ENCODE results near the gene NCBP2L. TPM values are rescaled to one million over a fixed set of nuclear protein-coding genes. Genes with fewer than 3 reads are reported as not detected.

NCBP2L gene
- total RNA-seq, 4 donors from 2014 or later = not detected

DNA sequence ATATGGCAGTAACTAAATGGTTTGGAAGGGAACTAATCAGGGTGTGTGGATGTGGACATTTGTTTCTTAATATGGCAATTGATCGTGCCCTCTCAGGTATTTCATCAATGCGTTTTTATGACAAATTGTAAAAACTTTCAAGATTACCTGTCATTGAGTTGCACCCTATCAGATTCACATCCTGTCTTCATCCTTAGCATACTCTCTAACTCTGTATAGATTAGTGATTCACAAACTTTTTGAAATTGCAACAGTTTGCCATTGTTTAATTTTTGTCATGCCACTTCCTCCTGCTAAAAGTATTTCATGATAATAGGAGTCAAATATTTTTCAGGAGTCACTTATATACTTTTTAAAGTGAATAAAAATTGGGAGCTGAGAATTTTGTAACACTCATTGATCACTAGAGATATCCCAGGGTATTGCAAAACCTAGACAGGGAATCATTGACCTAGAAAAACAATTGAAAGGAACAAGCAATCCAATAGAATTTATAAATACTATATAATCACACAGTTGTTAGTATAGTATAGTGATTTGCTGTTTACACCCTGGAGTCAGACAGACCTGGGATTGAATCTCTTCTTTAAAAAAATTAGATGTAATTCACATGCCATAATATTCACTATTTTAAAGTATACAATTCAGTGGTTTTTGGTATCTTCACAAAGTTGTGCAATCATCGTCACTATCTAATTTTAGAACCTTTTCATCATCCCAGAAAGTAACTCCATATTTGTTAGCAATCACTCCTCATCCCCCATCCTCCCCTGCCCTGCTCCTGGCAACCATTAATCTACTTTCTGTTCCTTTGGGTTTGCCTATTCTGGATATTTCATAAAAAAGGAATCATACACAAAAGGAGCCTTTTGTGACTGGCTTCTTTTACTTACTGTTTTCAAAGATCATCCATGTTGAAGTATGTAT, 57.0 kb downstream of the NCBP2L start:
- 80% methylated on average over 3 of the region's 3 CpGs for WGBS
- Histone ChIP-seq H3K4me3 (no peak overlapping the region), H3K9me3 (no peaks in the 10 kb centered on the region), H3K4me1 (peaks cover 0 to 15% (median 6%) of the 10 kb centered on the region in 4 donors), H3K27ac (replicated peaks in 1 of 4) (no peak overlapping the region), H3K36me3 (no peaks in the 10 kb centered on the region), H3K27me3 (no peaks in the 10 kb centered on the region)
- intact Hi-C loops (cut with DNase I) = no loop called here
- no peak for DNase-seq (ENCODE audit: extremely low spot score)
- TF ChIP-seq, protein P1, sequence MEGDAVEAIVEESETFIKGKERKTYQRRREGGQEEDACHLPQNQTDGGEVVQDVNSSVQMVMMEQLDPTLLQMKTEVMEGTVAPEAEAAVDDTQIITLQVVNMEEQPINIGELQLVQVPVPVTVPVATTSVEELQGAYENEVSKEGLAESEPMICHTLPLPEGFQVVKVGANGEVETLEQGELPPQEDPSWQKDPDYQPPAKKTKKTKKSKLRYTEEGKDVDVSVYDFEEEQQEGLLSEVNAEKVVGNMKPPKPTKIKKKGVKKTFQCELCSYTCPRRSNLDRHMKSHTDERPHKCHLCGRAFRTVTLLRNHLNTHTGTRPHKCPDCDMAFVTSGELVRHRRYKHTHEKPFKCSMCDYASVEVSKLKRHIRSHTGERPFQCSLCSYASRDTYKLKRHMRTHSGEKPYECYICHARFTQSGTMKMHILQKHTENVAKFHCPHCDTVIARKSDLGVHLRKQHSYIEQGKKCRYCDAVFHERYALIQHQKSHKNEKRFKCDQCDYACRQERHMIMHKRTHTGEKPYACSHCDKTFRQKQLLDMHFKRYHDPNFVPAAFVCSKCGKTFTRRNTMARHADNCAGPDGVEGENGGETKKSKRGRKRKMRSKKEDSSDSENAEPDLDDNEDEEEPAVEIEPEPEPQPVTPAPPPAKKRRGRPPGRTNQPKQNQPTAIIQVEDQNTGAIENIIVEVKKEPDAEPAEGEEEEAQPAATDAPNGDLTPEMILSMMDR (IDR thresholded peaks at IDR 0.05) = no peak
- TF ChIP-seq POLR2A (IDR thresholded peaks at IDR 0.05; ENCODE audit: low read depth) (no peak), EP300 (IDR thresholded peaks at IDR 0.05) (no peak), POLR2AphosphoS5 (IDR thresholded peaks at IDR 0.05) (no peak)

DNA sequence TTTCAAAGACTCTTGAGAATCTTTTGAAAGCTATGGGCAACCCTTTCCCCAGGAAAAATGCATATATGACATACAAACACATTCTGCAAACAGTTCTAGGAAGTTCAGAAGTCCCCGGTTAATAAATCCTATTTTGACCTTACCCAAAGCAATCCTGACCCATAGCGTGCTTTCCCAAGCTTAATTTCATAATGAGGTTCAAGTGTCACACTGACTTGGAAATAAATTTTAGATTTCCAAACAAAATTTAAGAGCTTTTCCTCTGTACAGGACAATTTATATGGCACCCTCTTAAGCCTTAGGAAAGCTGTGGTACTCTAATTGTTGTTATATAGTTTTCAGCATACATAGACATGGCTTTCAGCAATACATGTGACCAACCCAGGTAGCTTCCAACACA, 59.4 kb downstream of the NCBP2L start:
- no peak overlapping the region for H3K27ac ChIP-seq (replicated peaks in 1 of 4)
- DNase-seq (ENCODE audit: extremely low spot score) = no peak
- WGBS = 71% methylated on average over 2 of the region's 2 CpGs
- peaks cover 3 to 9% (median 6%) of the 10 kb centered on the region in 4 donors for H3K36me3 ChIP-seq
- intact Hi-C loops (cut with DNase I) = no loop called here
- H3K9me3 ChIP-seq = no peaks in the 10 kb centered on the region
- H3K27me3 ChIP-seq = no peaks in the 10 kb centered on the region
- TF ChIP-seq POLR2A (IDR thresholded peaks at IDR 0.05; ENCODE audit: low read depth) = no peak
- TF ChIP-seq, protein P1 (IDR thresholded peaks at IDR 0.05) = no peak
- no peak for TF ChIP-seq POLR2AphosphoS5 (IDR thresholded peaks at IDR 0.05)
- TF ChIP-seq EP300 (IDR thresholded peaks at IDR 0.05) = no peak
- H3K4me1 ChIP-seq = peaks cover 0 to 10% (median 2%) of the 10 kb centered on the region in 4 donors
- no peak overlapping the region for H3K4me3 ChIP-seq

DNA sequence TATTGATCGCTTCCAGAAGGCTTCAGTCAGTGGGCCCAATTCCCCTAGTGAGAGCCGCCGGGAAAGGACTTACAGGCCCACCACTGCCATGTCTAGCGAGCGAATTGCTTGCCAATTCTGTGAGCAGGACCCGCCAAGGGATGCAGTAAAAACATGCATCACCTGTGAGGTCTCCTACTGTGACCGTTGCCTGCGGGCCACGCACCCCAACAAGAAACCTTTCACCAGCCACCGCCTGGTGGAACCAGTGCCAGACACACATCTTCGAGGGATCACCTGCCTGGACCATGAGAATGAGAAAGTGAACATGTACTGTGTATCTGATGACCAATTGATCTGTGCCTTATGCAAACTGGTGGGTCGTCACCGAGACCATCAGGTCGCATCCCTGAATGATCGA, 63.4 kb downstream of the NCBP2L start:
- no peaks in the 10 kb centered on the region for H3K27me3 ChIP-seq
- intact Hi-C loops (cut with DNase I) = no loop called here
- 85% methylated on average over 15 of the region's 15 CpGs for WGBS

GRCh38 chrX:107842715-107843400, 65.3 kb downstream of the NCBP2L start:
- no peaks in the 10 kb centered on the region for H3K27me3 ChIP-seq
- no peak overlapping the region for H3K27ac ChIP-seq (replicated peaks in 1 of 4)
- DNase-seq (ENCODE audit: extremely low spot score) = no peak
- peaks cover 0 to 10% (median 8%) of the 10 kb centered on the region in 4 donors for H3K4me1 ChIP-seq
- WGBS = 64% methylated on average over 6 of the region's 6 CpGs
- H3K9me3 ChIP-seq = no peaks in the 10 kb centered on the region
- TF ChIP-seq, protein P1 (IDR thresholded peaks at IDR 0.05) = no peak
- TF ChIP-seq EP300 (IDR thresholded peaks at IDR 0.05) (no peak), POLR2AphosphoS5 (IDR thresholded peaks at IDR 0.05) (no peak)
- H3K4me3 ChIP-seq = no peak overlapping the region
- H3K36me3 ChIP-seq = peaks cover 3 to 9% (median 6%) of the 10 kb centered on the region in 4 donors
- intact Hi-C loops (cut with DNase I) = no loop called here

More for the DNA sequence above, 63.4 kb downstream of the NCBP2L start:
- no peak for DNase-seq (ENCODE audit: extremely low spot score)
- Histone ChIP-seq H3K4me1 (peaks cover 0 to 10% (median 5%) of the 10 kb centered on the region in 4 donors), H3K36me3 (peaks cover 3 to 9% (median 6%) of the 10 kb centered on the region in 4 donors), H3K27ac (replicated peaks in 1 of 4) (no peak overlapping the region), H3K4me3 (no peak overlapping the region), H3K9me3 (no peaks in the 10 kb centered on the region)
- TF ChIP-seq, protein P1 (IDR thresholded peaks at IDR 0.05) = no peak
- no peak for TF ChIP-seq POLR2AphosphoS5 (IDR thresholded peaks at IDR 0.05)

Other genes with a start within 250 kb of the NCBP2L start
- 10 to 100 TPM; 17.0 to 36.0 (median 23.4) TPM for gene PRPS1, start 149.2 kb upstream of the NCBP2L start, total RNA-seq
- gene TSC22D3, start 1.9 kb upstream of the NCBP2L start, total RNA-seq = 1,000 to 10,000 TPM in 2 of 4 donors, 100 to 1,000 TPM in 2; 389 to 1,047 (median 786) TPM
- 10 to 100 TPM; 37.1 to 65.9 (median 52.4) TPM for gene MID2, start 48.1 kb downstream of the NCBP2L start, total RNA-seq
- not detected for gene TEX13B, start 204.6 kb downstream of the NCBP2L start, total RNA-seq

All from esophagus muscularis mucosa (tissue), 4 donors.